ENCODE data around the gene BCLAF3. TPM values are rescaled to one million over a fixed set of nuclear protein-coding genes. Genes with fewer than 3 reads are reported as not detected.

BCLAF3 gene
- total and polyA plus RNA-seq, 2 donors (not counting 1 experiment from before 2014, with no cell fraction given), result 3.1 to 21.5 TPM

DNA sequence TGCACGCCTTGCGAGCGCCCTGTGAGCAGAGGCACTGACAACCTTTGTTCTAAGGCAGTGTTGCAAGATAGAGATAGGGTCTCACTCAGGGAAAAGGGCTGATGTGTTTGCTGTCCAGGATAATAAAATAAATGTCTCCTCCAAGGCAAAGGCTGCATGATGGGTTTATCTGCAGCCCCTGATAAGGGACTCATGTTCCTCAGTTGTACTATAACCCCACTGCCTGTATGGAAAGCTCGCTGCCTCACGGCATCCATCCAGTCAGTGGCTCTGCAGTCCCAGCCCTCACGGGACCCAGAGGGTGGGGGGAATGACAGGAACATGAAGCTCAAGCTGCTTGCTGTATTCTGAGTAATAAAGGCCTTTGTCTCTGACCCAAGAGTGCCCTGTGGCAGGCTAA is 22.6 kb downstream of the BCLAF3 start:
- Histone ChIP-seq H3K9me3 (ENCODE audit: control extremely low read depth in 1 of 3, control insufficient read depth in 2 of 3, insufficient read depth in 1 of 3, low read length in 2 of 3) (no peaks in the 10 kb centered on the region), H3K27ac (ENCODE audit: low read length in 2 of 2) (no peak overlapping the region), H3K36me3 (replicated peaks in 1 of 2; ENCODE audit: control extremely low read depth in 1 of 2, control insufficient read depth in 1 of 2, extremely low read depth in 1 of 2, insufficient read depth in 2 of 2, low read length in 1 of 2) (peaks cover 0 to 14% of the 10 kb centered on the region in 2 experiments), H4K20me1 (ENCODE audit: control insufficient read depth, insufficient read depth, low read length, poor library complexity, severe bottlenecking) (no peaks in the 10 kb centered on the region), H3K4me2 (replicated peaks; ENCODE audit: low read depth, low read length, poor library complexity, severe bottlenecking) (no peak overlapping the region), H2AFZ (ENCODE audit: insufficient read depth, low read depth, low read length, poor library complexity, severe bottlenecking) (no peak overlapping the region), H3K27me3 (replicated peaks in 1 of 4; ENCODE audit: control extremely low read depth in 1 of 4, control insufficient read depth in 3 of 4, insufficient read depth in 4 of 4, low read length in 3 of 4) (no peaks in the 10 kb centered on the region), H3K9ac (ENCODE audit: low read length) (no peak overlapping the region), H3K4me3 (ENCODE audit: control extremely low read depth in 1 of 5, extremely low read depth in 1 of 5, insufficient read depth in 1 of 5, low read depth in 2 of 5, low read length in 4 of 5) (no peak overlapping the region), H3K79me2 (ENCODE audit: control insufficient read depth, insufficient read depth, low read length) (no peaks in the 10 kb centered on the region), H3K4me1 (ENCODE audit: control insufficient read depth in 2 of 2, insufficient read depth in 2 of 2, low read length in 2 of 2) (no peaks in the 10 kb centered on the region)
- Mint-ChIP-seq H3K9me3 (ENCODE audit: insufficient read depth) (no peaks in the 10 kb centered on the region), H3K27ac (no peak overlapping the region), H3K4me1 (peaks cover 3% of the 10 kb centered on the region), H3K27me3 (no peaks in the 10 kb centered on the region), H3K4me3 (no peak overlapping the region)
- no CpG with 5 or more reads among the region's 6 CpGs for WGBS (ENCODE audit: insufficient coverage)
- DNase-seq, result no peak
- no peak for TF ChIP-seq CTCF (IDR thresholded peaks at IDR 0.05)
- TF ChIP-seq EZH2 (IDR thresholded peaks at IDR 0.05; ENCODE audit: borderline replicate concordance, insufficient read depth, low read depth, low read length, poor library complexity, severe bottlenecking), result no peak
- ChIA-PET CTCF (no interaction called here), POLR2A (no interaction called here)
- intact Hi-C loops (cut with micrococcal nuclease), result no loop called here
- no peak for ATAC-seq (ENCODE audit: low read depth)

- H3K4me3 ChIP-seq (ENCODE audit: control extremely low read depth in 1 of 5, extremely low read depth in 1 of 5, insufficient read depth in 1 of 5, low read depth in 2 of 5, low read length in 4 of 5), result no peak overlapping the region
- no peak overlapping the region for H3K9ac ChIP-seq (ENCODE audit: low read length)
- H4K20me1 ChIP-seq (ENCODE audit: control insufficient read depth, insufficient read depth, low read length, poor library complexity, severe bottlenecking), result no peaks in the 10 kb centered on the region
- H3K4me2 ChIP-seq (replicated peaks; ENCODE audit: low read depth, low read length, poor library complexity, severe bottlenecking), result no peak overlapping the region
- Mint-ChIP-seq H3K9me3 (ENCODE audit: insufficient read depth) (no peaks in the 10 kb centered on the region), H3K4me3 (no peak overlapping the region), H3K27ac (no peak overlapping the region), H3K4me1 (peaks cover 1% of the 10 kb centered on the region), H3K27me3 (no peaks in the 10 kb centered on the region)
- H3K27me3 ChIP-seq (replicated peaks in 1 of 4; ENCODE audit: control extremely low read depth in 1 of 4, control insufficient read depth in 3 of 4, insufficient read depth in 4 of 4, low read length in 3 of 4), result no peaks in the 10 kb centered on the region
- no peak overlapping the region for H2AFZ ChIP-seq (ENCODE audit: insufficient read depth, low read depth, low read length, poor library complexity, severe bottlenecking)
- H3K9me3 ChIP-seq (ENCODE audit: control extremely low read depth in 1 of 3, control insufficient read depth in 2 of 3, insufficient read depth in 1 of 3, low read length in 2 of 3), result no peaks in the 10 kb centered on the region
- H3K4me1 ChIP-seq (ENCODE audit: control insufficient read depth in 2 of 2, insufficient read depth in 2 of 2, low read length in 2 of 2), result no peaks in the 10 kb centered on the region
- H3K79me2 ChIP-seq (ENCODE audit: control insufficient read depth, insufficient read depth, low read length), result no peaks in the 10 kb centered on the region
- no peak for TF ChIP-seq CTCF (IDR thresholded peaks at IDR 0.05)
- no peak for TF ChIP-seq EZH2 (IDR thresholded peaks at IDR 0.05; ENCODE audit: borderline replicate concordance, insufficient read depth, low read depth, low read length, poor library complexity, severe bottlenecking)
- H3K27ac ChIP-seq (ENCODE audit: low read length in 2 of 2), result no peak overlapping the region
- intact Hi-C loops (cut with micrococcal nuclease), result no loop called here
- DNase-seq, result no peak
- H3K36me3 ChIP-seq (replicated peaks in 1 of 2; ENCODE audit: control extremely low read depth in 1 of 2, control insufficient read depth in 1 of 2, extremely low read depth in 1 of 2, insufficient read depth in 2 of 2, low read length in 1 of 2), result peaks cover 0 to 14% of the 10 kb centered on the region in 2 experiments
- ChIA-PET CTCF (no interaction called here), POLR2A (no interaction called here)
- WGBS (ENCODE audit: insufficient coverage), result no CpG with 5 or more reads among the region's 1 CpG
- ATAC-seq (ENCODE audit: low read depth), result no peak
Observed at GRCh38 chrX:19966056-19966455, 24.8 kb downstream of the BCLAF3 start.
